Caco-2 (cell line): Measurements from ENCODE around the gene ADAMTS8. TPM values are rescaled to one million over a fixed set of nuclear protein-coding genes. Genes with fewer than 3 reads are reported as not detected.

Experiments
- BruUV-seq: library from RNA; stranded (reverse); fragments of 400-500 nt; replicated peaks from 2 replicates; lab custom pipeline; 2021; lab: Mats Ljungman, UMichigan
- CTCF ChIA-PET: fragments of 300-600 bp; sonication (Branson Sonifier 250); formaldehyde crosslinking; loops from one replicate; lab custom pipeline; 2022; ENCODE audit warnings: antibody characterized with exemption; lab: Charles Lee
- POLR2A ChIA-PET: fragments of 300-600 bp; sonication (Branson Sonifier 250); formaldehyde crosslinking; loops from one replicate; lab custom pipeline; 2022; ENCODE audit warnings: antibody characterized with exemption; lab: Charles Lee
- DNase-seq, 2 experiments: peaks; one replicate each; pipeline versions ENCODE4 v3.0.0 to v3.0.0-alpha.2; 2020 to 2022
- H3K27me3 ChIP-seq: replicated peaks from 2 replicates; pipeline ENCODE4 v1.6.0; 2011; ENCODE audit warnings: low read length; ENCODE audit not compliant: control insufficient read depth, insufficient read depth
- H3K36me3 ChIP-seq: 2 replicates; pipeline ENCODE4 v1.5.1; 2011; ENCODE audit warnings: low read length; ENCODE audit not compliant: control insufficient read depth, insufficient read depth
- H3K4me1 ChIP-seq: fragments of 250-450 bp; sonication (Bioruptor Pico); 2 replicates; pipeline ENCODE4 v1.5.1; 2020; ENCODE audit warnings: mild to moderate bottlenecking
- H3K4me3 ChIP-seq: 2 replicates; pipeline ENCODE4 v1.5.1; 2011; ENCODE audit warnings: low read depth, mild to moderate bottlenecking, control low read depth, low read length
- H3K9me3 ChIP-seq: fragments of 250-450 bp; sonication (Bioruptor Pico); 2 replicates; pipeline ENCODE4 v1.5.1; 2020; ENCODE audit warnings: mild to moderate bottlenecking, moderate library complexity
- H3K27ac Mint-ChIP-seq: one replicate; pipeline ENCODE4 v1.8.0; 2022; ENCODE audit warnings: mixed read lengths; ENCODE audit not compliant: unreplicated experiment
- H3K27me3 Mint-ChIP-seq: one replicate; pipeline ENCODE4 v1.8.0; 2022; ENCODE audit warnings: mixed read lengths; ENCODE audit not compliant: insufficient read depth, unreplicated experiment
- H3K36me3 Mint-ChIP-seq: one replicate; pipeline ENCODE4 v1.8.0; 2022; ENCODE audit warnings: mild to moderate bottlenecking, mixed read lengths; ENCODE audit not compliant: insufficient read depth, unreplicated experiment
- H3K4me1 Mint-ChIP-seq: one replicate; pipeline ENCODE4 v1.8.0; 2022; ENCODE audit warnings: low read depth, mixed read lengths; ENCODE audit not compliant: unreplicated experiment
- H3K4me3 Mint-ChIP-seq: one replicate; pipeline ENCODE4 v1.8.0; 2022; ENCODE audit warnings: mild to moderate bottlenecking, moderate library complexity, mixed read lengths; ENCODE audit not compliant: unreplicated experiment
- H3K9me3 Mint-ChIP-seq: one replicate; pipeline ENCODE4 v1.8.0; 2022; ENCODE audit warnings: mixed read lengths; ENCODE audit not compliant: unreplicated experiment
- intact Hi-C: fragments of 100-400 bp; cut with micrococcal nuclease; formaldehyde crosslinking; loops from one replicate; pipeline ENCODE4 v1.10.0; 2022; ENCODE audit not compliant: unreplicated experiment
- total RNA-seq: library from RNA; stranded (reverse); gene quantifications from 2 replicates; pipeline ENCODE4 v1.2.3, GENCODE V29; 2022
- TF ChIP-seq, protein P1 (sequence below), 2 experiments: fragments of 200-600 bp in 1 of 2; IDR thresholded peaks; 1 replicate in 1 of 2; 2 replicates in 1 of 2; pipeline versions ENCODE4 v1.5.1 to v1.8.0; 2011 to 2022; ENCODE audit warnings: antibody characterized with exemption in 1 of 2, control low read depth in 1 of 2, inconsistent platforms in 1 of 2, low read depth in 1 of 2, low read length in 1 of 2, mild to moderate bottlenecking in 1 of 2, moderate library complexity in 1 of 2; ENCODE audit not compliant: insufficient read depth in 1 of 2, severe bottlenecking in 1 of 2, unreplicated experiment in 1 of 2

ADAMTS8 gene
- total RNA-seq, 1 experiment from 2014 or later = not detected

GRCh38 chr11:130380778-130381177 lies 47.6 kb downstream of the ADAMTS8 start:
- H3K36me3 ChIP-seq = no peaks in the 10 kb centered on the region
- BruUV-seq = no TSS peak
- intact Hi-C loops = no loop called here
- H3K4me3 ChIP-seq = no peak overlapping the region
- peaks cover 9% of the 10 kb centered on the region for H3K9me3 Mint-ChIP-seq
- no peaks in the 10 kb centered on the region for H3K27me3 ChIP-seq
- peaks cover 35% of the 10 kb centered on the region for H3K4me1 ChIP-seq
- peaks cover 29% of the 10 kb centered on the region for H3K4me1 Mint-ChIP-seq
- no peak overlapping the region for H3K27ac Mint-ChIP-seq
- no peaks in the 10 kb centered on the region for H3K27me3 Mint-ChIP-seq
- H3K9me3 ChIP-seq = no peaks in the 10 kb centered on the region
- TF ChIP-seq, protein P1, sequence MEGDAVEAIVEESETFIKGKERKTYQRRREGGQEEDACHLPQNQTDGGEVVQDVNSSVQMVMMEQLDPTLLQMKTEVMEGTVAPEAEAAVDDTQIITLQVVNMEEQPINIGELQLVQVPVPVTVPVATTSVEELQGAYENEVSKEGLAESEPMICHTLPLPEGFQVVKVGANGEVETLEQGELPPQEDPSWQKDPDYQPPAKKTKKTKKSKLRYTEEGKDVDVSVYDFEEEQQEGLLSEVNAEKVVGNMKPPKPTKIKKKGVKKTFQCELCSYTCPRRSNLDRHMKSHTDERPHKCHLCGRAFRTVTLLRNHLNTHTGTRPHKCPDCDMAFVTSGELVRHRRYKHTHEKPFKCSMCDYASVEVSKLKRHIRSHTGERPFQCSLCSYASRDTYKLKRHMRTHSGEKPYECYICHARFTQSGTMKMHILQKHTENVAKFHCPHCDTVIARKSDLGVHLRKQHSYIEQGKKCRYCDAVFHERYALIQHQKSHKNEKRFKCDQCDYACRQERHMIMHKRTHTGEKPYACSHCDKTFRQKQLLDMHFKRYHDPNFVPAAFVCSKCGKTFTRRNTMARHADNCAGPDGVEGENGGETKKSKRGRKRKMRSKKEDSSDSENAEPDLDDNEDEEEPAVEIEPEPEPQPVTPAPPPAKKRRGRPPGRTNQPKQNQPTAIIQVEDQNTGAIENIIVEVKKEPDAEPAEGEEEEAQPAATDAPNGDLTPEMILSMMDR (IDR thresholded peaks at IDR 0.05; ENCODE audit: insufficient read depth in 1 of 2, low read depth in 1 of 2, low read length in 1 of 2, severe bottlenecking in 1 of 2, unreplicated experiment in 1 of 2) = no peak
- POLR2A ChIA-PET = no interaction called here
- CTCF ChIA-PET = no interaction called here
- DNase-seq = peak in 1 of 2 experiments; percentile 29
- no peak overlapping the region for H3K4me3 Mint-ChIP-seq
- H3K36me3 Mint-ChIP-seq = no peaks in the 10 kb centered on the region

DNA sequence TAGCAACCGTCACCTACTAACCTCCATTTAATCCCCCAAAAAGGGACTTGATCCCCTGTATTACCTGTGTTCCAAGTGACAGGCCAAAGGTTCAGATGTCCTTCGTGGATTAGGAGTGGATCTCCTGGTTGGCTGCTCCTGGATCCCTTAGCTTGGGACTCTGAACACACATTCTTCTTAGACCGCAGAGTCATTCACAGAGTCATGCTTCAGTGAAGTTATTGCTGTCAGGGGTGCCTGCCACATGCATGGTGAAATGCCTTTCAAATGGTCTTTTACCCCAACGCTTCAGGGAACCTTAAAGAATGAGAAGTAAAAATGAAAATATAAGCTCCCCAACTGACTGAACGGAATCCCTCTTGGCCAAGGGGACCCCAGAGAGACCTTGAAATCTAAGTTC lies 49.1 kb downstream of the ADAMTS8 start:
- H3K4me3 ChIP-seq = no peak overlapping the region
- no peaks in the 10 kb centered on the region for H3K9me3 ChIP-seq
- no peaks in the 10 kb centered on the region for H3K27me3 ChIP-seq
- no peaks in the 10 kb centered on the region for H3K36me3 ChIP-seq
- TF ChIP-seq, protein P1 (IDR thresholded peaks at IDR 0.05; ENCODE audit: insufficient read depth in 1 of 2, low read depth in 1 of 2, low read length in 1 of 2, severe bottlenecking in 1 of 2, unreplicated experiment in 1 of 2) = no peak
- no peaks in the 10 kb centered on the region for H3K36me3 Mint-ChIP-seq
- BruUV-seq = no TSS peak
- no peaks in the 10 kb centered on the region for H3K27me3 Mint-ChIP-seq
- ChIA-PET CTCF (interaction anchor here (1.0 kb wide), 1 partner anchor 11 kb away, joined by 3 read pairs; no protein-coding TSS in a partner anchor), POLR2A (no interaction called here)
- intact Hi-C loops = no loop called here
- H3K4me1 ChIP-seq = peaks cover 35% of the 10 kb centered on the region
- no peak overlapping the region for H3K4me3 Mint-ChIP-seq
- peak in 1 of 2 experiments; percentile 16 for DNase-seq
- H3K9me3 Mint-ChIP-seq = peaks cover 9% of the 10 kb centered on the region
- no peak overlapping the region for H3K27ac Mint-ChIP-seq
- H3K4me1 Mint-ChIP-seq = peaks cover 36% of the 10 kb centered on the region

DNA sequence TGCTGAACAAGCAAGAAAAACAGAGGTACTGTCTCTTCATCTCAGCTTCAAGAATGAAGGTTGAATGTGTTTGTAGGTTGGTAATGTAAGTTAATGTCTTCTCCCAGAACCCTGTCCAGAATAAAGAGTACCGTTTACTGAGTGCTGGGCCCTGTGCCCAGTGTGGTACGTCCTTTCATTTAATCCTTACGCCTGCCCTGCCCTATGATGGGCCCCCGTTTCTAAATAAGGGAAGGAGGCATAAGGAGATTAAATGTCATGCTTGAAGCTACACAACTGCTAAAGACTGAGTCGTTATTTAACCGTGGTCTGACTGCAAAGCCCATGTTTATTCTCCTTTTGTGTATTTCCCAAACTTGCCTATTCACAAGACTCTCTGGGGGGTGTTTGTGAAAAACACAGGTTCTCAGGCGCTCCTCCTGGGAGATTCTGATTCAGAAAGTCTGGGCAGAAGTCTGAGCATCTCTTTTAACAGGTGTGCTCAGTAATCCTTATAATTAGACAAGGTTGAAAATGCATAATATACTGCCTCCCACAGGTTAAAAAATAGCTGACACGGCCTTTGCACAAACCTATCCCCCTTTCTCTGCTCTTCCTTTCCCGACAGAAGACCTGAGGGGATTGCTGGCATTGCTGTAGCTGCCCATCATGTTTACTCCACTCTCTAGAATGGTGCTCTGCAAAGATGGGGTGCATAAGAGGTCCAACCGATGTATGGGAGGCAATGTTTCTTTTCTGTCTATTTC lies 57.4 kb downstream of the ADAMTS8 start:
- Mint-ChIP-seq H3K9me3 (no peaks in the 10 kb centered on the region), H3K36me3 (no peaks in the 10 kb centered on the region), H3K4me3 (no peak overlapping the region), H3K4me1 (peaks cover 8% of the 10 kb centered on the region), H3K27me3 (no peaks in the 10 kb centered on the region), H3K27ac (no peak overlapping the region)
- intact Hi-C loops = loop anchor here (1.0 to 5.0 kb wide), 2 partner anchors 59 to 158 kb away; partner anchors contain the start of gene ZBTB44
- Histone ChIP-seq H3K36me3 (no peaks in the 10 kb centered on the region), H3K4me1 (no peaks in the 10 kb centered on the region), H3K27me3 (no peaks in the 10 kb centered on the region), H3K4me3 (no peak overlapping the region), H3K9me3 (no peaks in the 10 kb centered on the region)
- TF ChIP-seq, protein P1 (IDR thresholded peaks at IDR 0.05; ENCODE audit: insufficient read depth in 1 of 2, low read depth in 1 of 2, low read length in 1 of 2, severe bottlenecking in 1 of 2, unreplicated experiment in 1 of 2) = peak; percentile 26 to 40
- no TSS peak for BruUV-seq
- peak; percentile 17 to 34 for DNase-seq
- ChIA-PET POLR2A (no interaction called here), CTCF (interaction anchor here (0.8 to 2.0 kb wide), 4 partner anchors 53 to 225 kb away, joined by 3 to 19 read pairs (median 3); partner anchors contain the start of gene ST14)
